ENCODE data around the gene OR6Y1.

The OR6Y1 gene

DNA sequence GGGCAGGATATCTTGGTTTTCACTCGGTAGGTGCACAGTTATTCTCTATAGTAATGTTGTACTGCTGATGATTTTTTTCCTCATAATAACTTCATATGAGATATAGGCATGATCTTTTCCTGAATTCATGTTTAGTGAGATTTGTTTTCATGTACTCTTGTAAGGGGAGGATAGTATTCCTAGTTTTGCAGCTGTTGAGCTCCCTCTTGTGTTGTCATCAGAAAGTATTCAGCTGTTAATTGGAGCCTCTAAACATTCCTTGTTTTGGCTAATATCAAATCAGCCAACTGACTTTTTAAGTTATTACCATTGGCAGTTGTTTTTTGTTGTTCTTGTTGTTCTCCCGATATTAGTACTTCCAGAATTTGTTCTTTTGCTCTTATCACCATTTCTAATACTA, 57.8 kb downstream of the OR6Y1 start:
- DNase-seq = peak in 1 of 2 experiments; percentile 49

DNA sequence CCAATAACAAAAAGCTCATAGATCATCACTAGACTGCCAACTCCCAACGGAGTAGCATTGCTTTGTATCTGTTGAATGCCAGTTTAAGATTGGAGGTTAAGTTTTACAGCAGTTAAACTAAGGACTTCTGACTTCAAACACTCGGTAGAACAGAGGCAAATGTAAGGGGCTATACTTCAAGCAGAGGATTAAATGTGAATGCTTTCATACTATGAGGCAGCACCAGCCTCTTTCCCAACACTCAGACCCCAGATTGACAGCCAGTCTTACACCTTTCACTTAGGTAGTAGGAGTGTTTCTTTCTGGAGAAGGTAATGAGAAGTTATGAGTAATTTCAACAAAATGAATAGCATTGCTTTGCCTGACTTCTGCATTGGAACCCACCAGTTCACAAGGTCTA, 59.4 kb downstream of the OR6Y1 start:
- no peak for DNase-seq
